Measurements from ENCODE around the gene SERPINH1.

The SERPINH1 gene

GRCh38 chr11:75543806-75544205 lies 18.2 kb upstream of the SERPINH1 start:
- no peaks in the 10 kb centered on the region for H3K27me3 ChIP-seq (ENCODE audit: insufficient read depth, poor library complexity, severe bottlenecking)
- no peak for DNase-seq (ENCODE audit: low read depth in 1 of 2, low spot score in 1 of 2)
- TF ChIP-seq CTCF (IDR thresholded peaks at IDR 0.05; ENCODE audit: insufficient read depth, low read length), result no peak
- no peak for TF ChIP-seq REST (IDR thresholded peaks at IDR 0.05; ENCODE audit: insufficient replicate concordance, low read depth)
- TF ChIP-seq GABPA (IDR thresholded peaks at IDR 0.05; ENCODE audit: low read depth), result no peak
- no peak for TF ChIP-seq SPI1 (IDR thresholded peaks at IDR 0.05; ENCODE audit: borderline replicate concordance, low read depth)
- TF ChIP-seq POLR2AphosphoS5 (IDR thresholded peaks at IDR 0.05; ENCODE audit: low read depth), result no peak
- H3K27ac ChIP-seq (replicated peaks), result no peak overlapping the region
- H3K4me3 ChIP-seq (replicated peaks; ENCODE audit: insufficient read depth, low read length), result no peak overlapping the region

DNA sequence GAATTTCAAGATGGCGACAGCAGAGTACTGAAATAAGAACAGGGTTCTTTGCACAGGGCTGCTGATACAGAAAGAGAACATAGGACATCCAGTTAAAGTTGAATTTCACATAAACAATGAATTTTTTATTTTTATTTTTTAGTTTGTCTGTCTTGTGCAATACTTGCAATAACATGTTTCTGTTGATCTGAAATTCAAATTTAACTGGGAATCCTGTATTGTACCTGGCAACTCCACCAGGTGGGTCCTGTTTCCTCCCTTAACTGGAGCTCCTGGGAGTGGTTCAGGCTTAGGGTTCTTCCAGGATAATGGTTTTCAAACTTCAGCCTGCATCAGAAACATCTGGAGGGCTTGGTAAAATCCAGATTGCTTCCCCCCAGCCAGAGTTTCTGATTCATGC lies 14.9 kb upstream of the SERPINH1 start:
- TF ChIP-seq GABPA (IDR thresholded peaks at IDR 0.05; ENCODE audit: low read depth), result no peak
- no peak for TF ChIP-seq REST (IDR thresholded peaks at IDR 0.05; ENCODE audit: insufficient replicate concordance, low read depth)
- TF ChIP-seq SPI1 (IDR thresholded peaks at IDR 0.05; ENCODE audit: borderline replicate concordance, low read depth), result no peak
- Histone ChIP-seq H3K4me3 (replicated peaks; ENCODE audit: insufficient read depth, low read length) (no peak overlapping the region), H3K27ac (replicated peaks) (no peak overlapping the region), H3K27me3 (ENCODE audit: insufficient read depth, poor library complexity, severe bottlenecking) (no peaks in the 10 kb centered on the region)
- no peak for DNase-seq (ENCODE audit: low read depth in 1 of 2, low spot score in 1 of 2)

- Histone ChIP-seq H3K4me3 (replicated peaks; ENCODE audit: insufficient read depth, low read length) (no peak overlapping the region), H3K27me3 (ENCODE audit: insufficient read depth, poor library complexity, severe bottlenecking) (no peaks in the 10 kb centered on the region), H3K27ac (replicated peaks) (no peak overlapping the region)
- no peak for DNase-seq (ENCODE audit: low read depth in 1 of 2, low spot score in 1 of 2)
- TF ChIP-seq REST (IDR thresholded peaks at IDR 0.05; ENCODE audit: insufficient replicate concordance, low read depth), result no peak
- peak; percentile 30 for TF ChIP-seq CTCF (IDR thresholded peaks at IDR 0.05; ENCODE audit: insufficient read depth, low read length)
Measured at GRCh38 chr11:75547617-75548058, 14.4 kb upstream of the SERPINH1 start.

Data from HL-60 (cell line).